HG02588 (cell line): ENCODE measurements around the gene AZU1.
"Not testable (repeated sequence)": the region's sequence is repeated elsewhere in the genome, so short reads cannot be mapped to it uniquely, and the experiment has no call there.

Experiments
- ATAC-seq: cut with Tn5 transposase; IDR thresholded peaks from one replicate; pipeline ENCODE4 v1.9.1; 2021; ENCODE audit warnings: mild to moderate bottlenecking, moderate library complexity; ENCODE audit not compliant: unreplicated experiment

Gene AZU1

GRCh38 chr19:869245-870177 is 41.9 kb downstream of the AZU1 start:
- ATAC-seq: no peak

GRCh38 chr19:870314-870713 is 42.7 kb downstream of the AZU1 start:
- no peak for ATAC-seq

- no peak for ATAC-seq
Measured at GRCh38 chr19:870963-871401, 43.3 kb downstream of the AZU1 start.

GRCh38 chr19:871446-872265 is 44.0 kb downstream of the AZU1 start:
- ATAC-seq: no peak

GRCh38 chr19:872266-872951 is 44.8 kb downstream of the AZU1 start:
- ATAC-seq: no peak

- ATAC-seq: no peak
Measured at GRCh38 chr19:873084-873483, 45.4 kb downstream of the AZU1 start.

GRCh38 chr19:873561-874041 is 46.0 kb downstream of the AZU1 start:
- ATAC-seq: no peak

GRCh38 chr19:875265-875879 is 47.7 kb downstream of the AZU1 start:
- ATAC-seq: no peak

GRCh38 chr19:876089-876488 is 48.5 kb downstream of the AZU1 start:
- ATAC-seq: no peak

GRCh38 chr19:876780-877314 is 49.2 kb downstream of the AZU1 start:
- no peak for ATAC-seq

- not testable (repeated sequence) for ATAC-seq
Measured at GRCh38 chr19:877992-878660, 50.5 kb downstream of the AZU1 start.

GRCh38 chr19:878751-879561 is 51.3 kb downstream of the AZU1 start:
- not testable (repeated sequence) for ATAC-seq

GRCh38 chr19:879711-880438 is 52.2 kb downstream of the AZU1 start:
- ATAC-seq: no peak
